ENCODE data around the gene PSMA5. TPM values are rescaled to one million over a fixed set of nuclear protein-coding genes. Genes with fewer than 3 reads are reported as not detected.
"Not testable (repeated sequence)": the region's sequence is repeated elsewhere in the genome, so short reads cannot be mapped to it uniquely, and the experiment has no call there.

The PSMA5 gene
- total RNA-seq, 1 donor from 2014 or later, result 55.4 TPM

DNA sequence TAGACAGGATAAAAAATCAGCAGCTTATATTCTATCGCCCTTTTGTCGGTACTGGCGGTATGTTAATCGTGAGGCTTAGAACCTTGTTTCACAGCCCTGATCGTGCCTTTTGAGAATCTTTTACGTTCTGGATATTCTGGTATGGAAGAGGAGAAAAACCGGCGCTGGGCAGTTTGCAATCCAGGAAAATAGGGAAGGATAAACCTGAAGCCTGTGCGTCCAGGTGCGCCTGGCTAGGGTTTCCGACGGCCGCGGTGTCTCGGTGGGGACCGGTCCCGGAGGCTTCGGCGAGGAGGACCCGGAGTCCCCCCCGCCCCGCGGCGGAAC is 39.8 kb upstream of the PSMA5 start:
- intact Hi-C loops (cut with DNase I), result no loop called here
- DNase-seq, result no peak
- no peak for ATAC-seq
- peaks cover 13% of the 10 kb centered on the region for H3K4me1 ChIP-seq
- peaks cover 78% of the 10 kb centered on the region for H3K27me3 ChIP-seq (ENCODE audit: low read depth)
- peak overlapping the region; percentile 67 for H3K4me3 ChIP-seq
- H3K9me3 ChIP-seq, result no peaks in the 10 kb centered on the region
- peak overlapping the region; percentile 36 for H3K27ac ChIP-seq
- TF ChIP-seq, protein P1, sequence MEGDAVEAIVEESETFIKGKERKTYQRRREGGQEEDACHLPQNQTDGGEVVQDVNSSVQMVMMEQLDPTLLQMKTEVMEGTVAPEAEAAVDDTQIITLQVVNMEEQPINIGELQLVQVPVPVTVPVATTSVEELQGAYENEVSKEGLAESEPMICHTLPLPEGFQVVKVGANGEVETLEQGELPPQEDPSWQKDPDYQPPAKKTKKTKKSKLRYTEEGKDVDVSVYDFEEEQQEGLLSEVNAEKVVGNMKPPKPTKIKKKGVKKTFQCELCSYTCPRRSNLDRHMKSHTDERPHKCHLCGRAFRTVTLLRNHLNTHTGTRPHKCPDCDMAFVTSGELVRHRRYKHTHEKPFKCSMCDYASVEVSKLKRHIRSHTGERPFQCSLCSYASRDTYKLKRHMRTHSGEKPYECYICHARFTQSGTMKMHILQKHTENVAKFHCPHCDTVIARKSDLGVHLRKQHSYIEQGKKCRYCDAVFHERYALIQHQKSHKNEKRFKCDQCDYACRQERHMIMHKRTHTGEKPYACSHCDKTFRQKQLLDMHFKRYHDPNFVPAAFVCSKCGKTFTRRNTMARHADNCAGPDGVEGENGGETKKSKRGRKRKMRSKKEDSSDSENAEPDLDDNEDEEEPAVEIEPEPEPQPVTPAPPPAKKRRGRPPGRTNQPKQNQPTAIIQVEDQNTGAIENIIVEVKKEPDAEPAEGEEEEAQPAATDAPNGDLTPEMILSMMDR (IDR thresholded peaks at IDR 0.05), result no peak
- H3K36me3 ChIP-seq, result no peaks in the 10 kb centered on the region

DNA sequence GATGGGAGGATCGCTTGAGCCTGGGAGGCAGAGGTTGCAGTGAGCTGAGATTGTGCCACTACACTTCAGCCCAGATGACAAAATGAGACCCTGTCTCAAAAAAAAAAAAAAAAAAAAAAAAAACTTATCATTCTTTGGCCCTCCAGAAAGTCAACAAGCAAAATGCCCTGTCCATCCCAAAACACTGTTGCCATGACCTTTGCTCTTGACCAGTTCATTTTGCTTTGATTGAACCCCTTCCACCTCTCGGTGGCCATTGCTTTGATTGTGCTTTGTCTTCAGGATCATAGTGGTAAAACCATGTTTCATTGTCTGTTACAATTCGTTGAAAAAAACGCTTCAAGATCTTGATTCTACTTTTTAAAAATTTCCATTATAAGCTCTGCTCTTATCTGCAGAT is 31.6 kb upstream of the PSMA5 start:
- intact Hi-C loops (cut with DNase I), result no loop called here
- TF ChIP-seq, protein P1 (IDR thresholded peaks at IDR 0.05), result no peak
- Histone ChIP-seq H3K4me1 (no peaks in the 10 kb centered on the region), H3K27ac (no peak overlapping the region), H3K27me3 (ENCODE audit: low read depth) (peaks cover 11% of the 10 kb centered on the region), H3K36me3 (no peaks in the 10 kb centered on the region), H3K4me3 (no peak overlapping the region), H3K9me3 (no peaks in the 10 kb centered on the region)
- ATAC-seq (no peak), DNase-seq (no peak)

DNA sequence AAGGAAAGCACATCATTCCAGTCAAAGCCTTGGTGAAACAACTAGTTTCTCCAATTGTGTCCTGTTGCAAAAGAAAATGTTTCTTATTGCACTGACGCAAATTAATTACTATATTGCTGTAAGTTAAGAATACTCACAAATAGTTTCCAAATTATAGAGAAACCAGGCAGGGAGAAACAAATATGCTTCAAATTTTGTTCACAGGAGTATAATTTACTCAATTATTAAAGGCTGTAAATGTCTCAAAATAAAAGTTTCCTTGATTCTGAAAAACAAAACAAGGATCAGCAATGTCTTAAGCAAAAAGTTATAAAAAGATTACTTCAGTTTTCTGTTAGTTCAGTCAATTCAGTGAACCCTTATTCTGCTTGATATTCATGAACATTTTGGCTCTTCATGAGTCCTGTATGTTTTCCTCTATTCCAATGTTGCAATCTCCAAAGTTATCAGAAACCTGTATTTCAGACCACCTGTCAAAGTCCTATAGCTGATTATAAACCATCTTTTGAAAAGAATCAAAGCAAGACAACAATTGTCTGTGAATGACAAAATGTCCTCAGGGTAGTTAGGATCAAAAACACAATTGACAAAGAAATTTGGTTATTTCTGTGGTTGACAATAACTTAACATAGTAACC is 28.4 kb upstream of the PSMA5 start:
- no peak overlapping the region for H3K27ac ChIP-seq
- H3K4me3 ChIP-seq, result no peak overlapping the region
- H3K9me3 ChIP-seq, result no peaks in the 10 kb centered on the region
- no peaks in the 10 kb centered on the region for H3K27me3 ChIP-seq (ENCODE audit: low read depth)
- H3K36me3 ChIP-seq, result no peaks in the 10 kb centered on the region
- TF ChIP-seq, protein P1 (IDR thresholded peaks at IDR 0.05), result no peak
- no peaks in the 10 kb centered on the region for H3K4me1 ChIP-seq
- DNase-seq, result no peak
- intact Hi-C loops (cut with DNase I), result no loop called here
- ATAC-seq, result no peak

DNA sequence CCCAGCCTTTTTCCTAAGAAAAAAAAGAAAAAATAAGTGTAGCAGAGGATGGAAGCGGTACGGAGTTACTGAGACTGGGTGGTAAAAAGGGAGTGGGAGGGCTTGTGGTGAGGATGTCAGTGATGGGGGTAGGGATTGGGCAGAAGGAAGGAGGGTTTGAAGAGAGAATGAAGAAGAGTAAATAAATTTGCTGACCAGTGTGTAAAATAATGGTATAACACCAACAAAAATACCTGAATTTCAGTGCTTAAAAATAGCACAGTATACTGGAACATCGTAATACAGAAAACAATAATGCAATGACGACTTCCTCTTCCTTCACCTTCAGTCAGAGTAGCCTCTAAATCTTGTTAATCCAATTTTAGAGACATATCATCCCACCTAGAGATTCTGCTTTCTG is 21.3 kb upstream of the PSMA5 start:
- Histone ChIP-seq H3K36me3 (no peaks in the 10 kb centered on the region), H3K27me3 (ENCODE audit: low read depth) (peaks cover 12% of the 10 kb centered on the region), H3K4me3 (no peak overlapping the region), H3K9me3 (no peaks in the 10 kb centered on the region), H3K27ac (no peak overlapping the region), H3K4me1 (no peaks in the 10 kb centered on the region)
- intact Hi-C loops (cut with DNase I), result no loop called here
- TF ChIP-seq, protein P1 (IDR thresholded peaks at IDR 0.05), result no peak
- no peak for DNase-seq
- ATAC-seq, result no peak

DNA sequence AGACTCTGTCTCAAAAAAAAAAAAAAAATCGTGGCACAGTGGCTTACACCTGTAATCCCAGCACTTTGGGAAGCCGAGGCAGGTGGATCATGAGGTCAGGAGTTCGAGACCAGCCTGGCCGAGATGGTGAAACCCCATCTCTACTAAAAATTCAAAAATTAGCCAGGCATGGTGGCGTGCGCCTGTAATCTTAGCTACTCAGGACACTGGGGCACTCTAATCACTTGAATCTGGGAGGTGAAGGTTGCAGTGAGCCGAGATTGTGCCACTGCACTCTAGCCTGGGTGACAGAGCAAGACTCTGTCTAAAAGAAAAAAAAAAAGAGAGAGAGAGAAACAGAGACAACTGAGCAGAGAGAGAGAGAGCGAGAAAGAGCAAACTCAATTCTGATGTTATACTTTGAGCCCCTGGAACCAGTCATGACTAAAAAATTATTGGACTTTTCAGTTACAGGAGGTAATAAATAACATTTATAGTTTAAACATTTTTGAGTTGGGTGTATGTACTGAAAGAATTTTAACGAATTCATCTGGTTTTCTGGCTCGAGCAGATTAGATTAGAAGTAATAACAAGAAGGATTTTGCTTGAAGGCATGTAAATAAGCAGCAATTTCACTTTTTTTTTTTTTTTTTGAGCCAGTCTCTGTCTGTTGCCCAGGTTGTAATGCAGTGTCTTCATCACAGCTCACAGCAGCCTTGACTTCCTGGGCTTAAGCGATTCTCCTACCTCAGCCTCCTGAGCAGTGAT is 19.9 kb upstream of the PSMA5 start:
- H3K27me3 ChIP-seq (ENCODE audit: low read depth), result peaks cover 14% of the 10 kb centered on the region
- intact Hi-C loops (cut with DNase I); ATAC-seq; H3K9me3 ChIP-seq; H3K4me1 ChIP-seq; H3K27ac ChIP-seq; H3K36me3 ChIP-seq; H3K4me3 ChIP-seq; DNase-seq: not testable (repeated sequence)

DNA sequence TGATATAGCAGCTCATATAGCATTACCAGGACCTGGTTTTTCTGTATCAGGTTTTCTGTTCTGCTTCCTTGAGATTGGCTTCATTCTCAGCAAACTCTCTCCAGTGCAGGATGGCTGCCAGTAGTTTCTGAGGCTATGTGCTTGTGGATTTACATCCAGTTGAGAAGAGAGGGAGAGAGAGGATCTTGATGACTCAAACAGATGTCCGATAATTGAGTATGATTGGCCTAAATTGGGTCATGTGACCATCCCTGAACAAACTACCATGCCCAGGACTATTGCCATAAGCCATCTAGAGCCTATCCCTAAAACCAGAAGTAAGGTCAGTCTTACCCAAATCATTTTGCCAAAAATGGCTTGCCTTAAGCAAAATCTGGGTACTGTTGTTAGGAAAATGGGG is 18.1 kb upstream of the PSMA5 start:
- no peak overlapping the region for H3K4me3 ChIP-seq
- H3K27me3 ChIP-seq (ENCODE audit: low read depth), result peaks cover 14% of the 10 kb centered on the region
- TF ChIP-seq, protein P1 (IDR thresholded peaks at IDR 0.05), result no peak
- H3K27ac ChIP-seq, result no peak overlapping the region
- no peaks in the 10 kb centered on the region for H3K9me3 ChIP-seq
- no peaks in the 10 kb centered on the region for H3K36me3 ChIP-seq
- intact Hi-C loops (cut with DNase I), result no loop called here
- ATAC-seq, result no peak
- no peaks in the 10 kb centered on the region for H3K4me1 ChIP-seq
- no peak for DNase-seq
